Keratinocyte (primary cell): Measurements from ENCODE around the gene LRPPRC. TPM values are rescaled to one million over a fixed set of nuclear protein-coding genes. Genes with fewer than 3 reads are reported as not detected.

Source experiments
- DNase-seq: peaks from one replicate; pipeline ENCODE4 v3.0.0-alpha.2; 2011; ENCODE audit warnings: low read depth, missing footprints, low spot score
- FAIRE-seq: peaks from 2 replicates; lab custom pipeline; 2011; peaks lifted over from hg19 to GRCh38; lab: Jason Lieb, UNC
- H2AFZ ChIP-seq: 2 replicates; pipeline ENCODE4 v1.6.0; 2012; ENCODE audit warnings: low read length, control low read depth, inconsistent platforms; ENCODE audit not compliant: control insufficient read depth
- H3K27ac ChIP-seq: 2 replicates; pipeline ENCODE4 v1.5.1; 2011; ENCODE audit warnings: low read length; ENCODE audit not compliant: control insufficient read depth, insufficient read depth
- H3K27me3 ChIP-seq: 3 replicates; pipeline ENCODE4 v1.6.0; 2011; ENCODE audit warnings: low read length; ENCODE audit not compliant: control insufficient read depth, insufficient read depth; ENCODE audit errors: extremely low read depth
- H3K36me3 ChIP-seq, 2 experiments: 2 replicates in 1 of 2; 3 replicates in 1 of 2; pipeline ENCODE4 v1.5.1; 2011; ENCODE audit warnings: low read length in 2 of 2, mild to moderate bottlenecking in 1 of 2; ENCODE audit not compliant: control insufficient read depth in 2 of 2, insufficient read depth in 2 of 2; ENCODE audit errors: extremely low read depth in 1 of 2
- H3K4me1 ChIP-seq: 3 replicates; pipeline ENCODE4 v1.5.1; 2011; ENCODE audit warnings: low read length; ENCODE audit not compliant: control insufficient read depth, insufficient read depth; ENCODE audit errors: extremely low read depth
- H3K4me2 ChIP-seq: 3 replicates; pipeline ENCODE4 v1.6.0; 2011; ENCODE audit warnings: low read depth, low read length; ENCODE audit not compliant: control insufficient read depth, insufficient read depth; ENCODE audit errors: extremely low read depth
- H3K4me3 ChIP-seq, 3 experiments: fragments of 200-600 bp in 1 of 3; sonication (generic) in 1 of 3; 2 replicates in 2 of 3; 3 replicates in 1 of 3; pipeline ENCODE4 v1.5.1; 2011 to 2016; ENCODE audit warnings: low read length in 3 of 3, mild to moderate bottlenecking in 3 of 3, control low read depth in 2 of 3, inconsistent platforms in 1 of 3, low read depth in 1 of 3, mixed read lengths in 1 of 3, mixed run types in 1 of 3, moderate library complexity in 1 of 3; ENCODE audit not compliant: control insufficient read depth in 2 of 3, insufficient read depth in 2 of 3; ENCODE audit errors: extremely low read depth in 1 of 3
- H3K79me2 ChIP-seq: 2 replicates; pipeline ENCODE4 v1.6.0; 2012; ENCODE audit warnings: low read length; ENCODE audit not compliant: control insufficient read depth, insufficient read depth
- H3K9ac ChIP-seq: 3 replicates; pipeline ENCODE4 v1.6.0; 2011; ENCODE audit warnings: low read length; ENCODE audit not compliant: control insufficient read depth, insufficient read depth; ENCODE audit errors: extremely low read depth
- H3K9me1 ChIP-seq: 3 replicates; pipeline ENCODE4 v1.6.0; 2011; ENCODE audit warnings: low read length; ENCODE audit not compliant: control insufficient read depth, insufficient read depth; ENCODE audit errors: extremely low read depth
- H3K9me3 ChIP-seq: 2 replicates; pipeline ENCODE4 v1.5.1; 2012; ENCODE audit warnings: low read depth, low read length; ENCODE audit not compliant: control insufficient read depth
- H4K20me1 ChIP-seq: 3 replicates; pipeline ENCODE4 v1.6.0; 2011; ENCODE audit warnings: low read length; ENCODE audit not compliant: control insufficient read depth, insufficient read depth; ENCODE audit errors: extremely low read depth
- CTCF ChIP-seq, 3 experiments: IDR thresholded peaks in 1 of 3; conservative IDR thresholded peaks in 1 of 3; optimal IDR thresholded peaks in 1 of 3; 2 replicates in 2 of 3; 3 replicates in 1 of 3; pipeline versions ENCODE3 to v1.5.1; 2011; ENCODE audit warnings: low read length in 3 of 3, mild to moderate bottlenecking in 3 of 3, moderate library complexity in 2 of 3, control low read depth in 1 of 3, inconsistent platforms in 1 of 3; ENCODE audit not compliant: insufficient read depth in 2 of 3; ENCODE audit errors: extremely low read depth in 1 of 3
- EZH2 ChIP-seq: IDR thresholded peaks from one replicate; pipeline ENCODE4 v1.6.1; 2012; ENCODE audit warnings: inconsistent platforms, mild to moderate bottlenecking, low read length, moderate library complexity
- dilution Hi-C: fragments of 300-500 bp; cut with MboI; formaldehyde crosslinking; loops from one replicate; pipeline ENCODE4 v1.7.0; 2020; ENCODE audit warnings: low sequenced_read_pairs; ENCODE audit not compliant: extremely low pct_ligation_motif_present
- polyA plus RNA-seq, 5 experiments: library from polyadenylated mRNA; depleted of rRNA in 3 of 5; stranded (reverse) in 3 of 5; stranded (forward) in 1 of 5; unstranded in 1 of 5; fragments of >200 nt; gene quantifications; 1 replicate in 1 of 5; 2 replicates in 3 of 5; 3 replicates in 1 of 5; pipeline versions ENCODE4 v1.2.1 to v1.2.3, GENCODE V29; 2011 to 2012; ENCODE audit warnings: missing spikeins in 2 of 5, low read depth in 1 of 5, low replicate concordance in 1 of 5

Gene LRPPRC
- polyA plus RNA-seq, 1 donor (not counting 4 experiments of a cell fraction or from before 2014, with no cell fraction given) = 115 TPM

GRCh38 chr2:43887176-43887575, 108.6 kb downstream of the LRPPRC start:
- Histone ChIP-seq H3K9me3 (no peaks in the 10 kb centered on the region), H3K4me1 (no peaks in the 10 kb centered on the region), H3K9ac (no peak overlapping the region), H3K4me3 (no peak overlapping the region), H2AFZ (no peak overlapping the region), H4K20me1 (no peaks in the 10 kb centered on the region), H3K36me3 (peaks cover 14 to 17% of the 10 kb centered on the region in 2 experiments), H3K79me2 (no peaks in the 10 kb centered on the region), H3K27ac (no peak overlapping the region), H3K4me2 (no peak overlapping the region), H3K27me3 (no peaks in the 10 kb centered on the region), H3K9me1 (peaks cover 3% of the 10 kb centered on the region)
- dilution Hi-C loops = no loop called here
- FAIRE-seq = no peak
- no peak for TF ChIP-seq EZH2
- TF ChIP-seq CTCF (optimal IDR thresholded peaks at IDR 0.05 in 1 of 3, IDR thresholded peaks at IDR 0.05 in 1 of 3, conservative IDR thresholded peaks at IDR 0.05 in 1 of 3; ENCODE audit: extremely low read depth in 1 of 3, insufficient read depth in 2 of 3, low read length in 3 of 3) = no peak
- no peak for DNase-seq

GRCh38 chr2:43885132-43885632, 110.6 kb downstream of the LRPPRC start:
- no peak for TF ChIP-seq CTCF (optimal IDR thresholded peaks at IDR 0.05 in 1 of 3, IDR thresholded peaks at IDR 0.05 in 1 of 3, conservative IDR thresholded peaks at IDR 0.05 in 1 of 3; ENCODE audit: extremely low read depth in 1 of 3, insufficient read depth in 2 of 3, low read length in 3 of 3)
- no peak for TF ChIP-seq EZH2

More at GRCh38 chr2:43885132-43885632, 110.6 kb downstream of the LRPPRC start:
- dilution Hi-C loops = no loop called here
- no peak overlapping the region for H2AFZ ChIP-seq
- no peak for FAIRE-seq
- no peak for DNase-seq
- no peak overlapping the region for H3K27ac ChIP-seq
- H3K36me3 ChIP-seq = peaks cover 11 to 14% of the 10 kb centered on the region in 2 experiments
- no peaks in the 10 kb centered on the region for H4K20me1 ChIP-seq
- no peaks in the 10 kb centered on the region for H3K27me3 ChIP-seq
- no peaks in the 10 kb centered on the region for H3K4me1 ChIP-seq
- no peak overlapping the region for H3K4me3 ChIP-seq
- H3K9me3 ChIP-seq = no peaks in the 10 kb centered on the region
- H3K4me2 ChIP-seq = no peak overlapping the region
- no peak overlapping the region for H3K9ac ChIP-seq
- peaks cover 3% of the 10 kb centered on the region for H3K9me1 ChIP-seq
- H3K79me2 ChIP-seq = no peaks in the 10 kb centered on the region
